GM04504 (cell line): ENCODE measurements around the gene ACAP3.

Source experiments
- DNase-seq: peaks from one replicate; pipeline ENCODE4 v3.0.0-alpha.2; 2012; ENCODE audit warnings: low read depth

The ACAP3 gene

GRCh38 chr1:1244192-1244811 is 63.4 kb downstream of the ACAP3 start:
- no peak for DNase-seq

GRCh38 chr1:1243807-1244191 is 63.9 kb downstream of the ACAP3 start:
- DNase-seq: no peak

GRCh38 chr1:1243266-1243660 is 64.5 kb downstream of the ACAP3 start:
- no peak for DNase-seq

- no peak for DNase-seq
These were observed 65.1 kb downstream of the ACAP3 start for GRCh38 chr1:1242461-1243265.
